ENCODE data around the gene GSTM4.

GSTM4 gene

DNA sequence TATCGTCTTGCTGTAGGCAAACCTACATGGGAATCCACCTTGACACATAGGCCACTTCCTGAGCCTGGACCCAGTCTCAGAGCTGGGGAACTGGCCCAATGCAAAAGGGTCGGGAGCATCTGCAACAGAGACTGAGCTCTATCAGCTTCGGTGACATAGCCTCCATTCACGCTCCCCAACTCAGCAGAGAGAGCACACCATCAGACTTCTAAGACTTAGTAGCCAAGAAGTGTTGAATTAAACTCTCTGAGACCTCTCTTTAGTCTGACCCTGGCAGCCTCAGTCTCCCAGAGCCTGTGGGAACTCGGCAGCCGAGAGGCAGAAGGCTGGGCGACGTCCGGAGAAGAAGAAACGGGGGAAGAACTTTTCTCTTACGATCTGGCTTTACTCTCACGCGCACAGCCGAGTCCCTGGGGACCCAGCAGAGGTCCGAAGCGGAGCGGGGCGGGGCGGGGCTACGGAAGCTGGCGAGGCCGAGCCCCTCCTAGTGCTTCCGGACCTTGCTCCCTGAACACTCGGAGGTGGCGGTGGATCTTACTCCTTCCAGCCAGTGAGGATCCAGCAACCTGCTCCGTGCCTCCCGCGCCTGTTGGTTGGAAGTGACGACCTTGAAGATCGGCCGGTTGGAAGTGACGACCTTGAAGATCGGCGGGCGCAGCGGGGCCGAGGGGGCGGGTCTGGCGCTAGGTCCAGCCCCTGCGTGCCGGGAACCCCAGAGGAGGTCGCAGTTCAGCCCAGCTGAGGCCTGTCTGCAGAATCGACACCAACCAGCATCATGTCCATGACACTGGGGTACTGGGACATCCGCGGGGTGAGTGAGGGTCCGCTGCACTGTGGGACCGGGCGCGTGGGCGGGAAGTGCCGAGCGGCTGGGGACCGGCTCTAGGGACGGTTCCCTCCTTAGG lies at the start of gene GSTM4:
Gene GSTM4 (plus strand): TSS at position 485 of the 905 bp plus-strand sequence. CDS start 291 bp downstream, at position 776.
- no peak for DNase-seq

DNA sequence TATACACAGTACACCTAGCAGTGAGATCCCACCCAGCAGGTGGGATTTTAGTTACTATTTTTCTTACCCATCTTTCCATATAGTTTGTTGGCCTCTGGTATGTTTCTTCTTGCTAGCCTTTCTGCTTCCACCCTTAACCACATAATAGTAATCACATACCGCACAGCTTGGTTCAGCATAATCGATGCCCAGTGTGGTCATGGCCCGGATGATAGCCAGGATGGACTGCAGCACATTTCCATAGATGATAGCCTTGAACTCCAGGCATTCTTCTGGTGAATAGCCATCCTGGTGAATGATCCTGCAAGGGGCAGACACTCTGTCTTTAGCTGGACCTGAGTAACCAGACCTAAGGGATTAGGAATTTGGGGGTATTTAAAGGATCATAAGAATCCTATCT lies 46.0 kb upstream of the GSTM4 start:
- no peak for DNase-seq

DNA sequence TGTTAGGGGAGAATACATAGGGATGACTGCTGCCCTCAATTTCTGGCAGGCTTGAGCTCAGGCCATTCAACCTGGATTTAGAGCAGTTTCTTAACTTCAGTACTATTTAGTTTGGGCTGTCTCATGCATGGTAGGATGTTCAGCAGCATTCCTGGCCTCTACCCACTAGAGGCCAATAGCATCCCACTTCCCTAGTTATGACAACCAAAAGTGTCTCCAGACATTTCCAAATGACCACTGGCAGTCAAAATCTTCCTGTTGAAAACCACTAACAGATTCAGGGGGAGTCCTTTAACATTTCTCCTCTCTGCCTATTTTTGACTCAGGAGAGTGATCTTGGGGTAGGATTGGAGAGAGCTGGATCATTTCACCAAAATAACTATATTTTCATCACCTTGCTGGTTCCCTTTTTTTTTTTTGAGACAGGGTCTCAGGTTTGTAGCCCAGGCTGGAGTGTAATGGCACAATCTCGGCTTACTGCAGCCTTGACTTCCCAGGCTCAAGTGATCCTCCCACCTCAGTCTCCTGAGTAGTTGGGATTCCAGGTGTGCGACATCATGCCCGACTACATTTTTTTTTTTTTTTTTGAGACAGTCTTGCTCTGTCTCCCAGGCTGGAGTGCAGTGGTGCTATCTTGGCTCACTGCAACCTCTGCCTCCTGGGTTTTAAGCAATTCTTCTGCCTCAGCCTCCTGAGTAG lies 45.1 kb upstream of the GSTM4 start:
- no peak for DNase-seq

DNA sequence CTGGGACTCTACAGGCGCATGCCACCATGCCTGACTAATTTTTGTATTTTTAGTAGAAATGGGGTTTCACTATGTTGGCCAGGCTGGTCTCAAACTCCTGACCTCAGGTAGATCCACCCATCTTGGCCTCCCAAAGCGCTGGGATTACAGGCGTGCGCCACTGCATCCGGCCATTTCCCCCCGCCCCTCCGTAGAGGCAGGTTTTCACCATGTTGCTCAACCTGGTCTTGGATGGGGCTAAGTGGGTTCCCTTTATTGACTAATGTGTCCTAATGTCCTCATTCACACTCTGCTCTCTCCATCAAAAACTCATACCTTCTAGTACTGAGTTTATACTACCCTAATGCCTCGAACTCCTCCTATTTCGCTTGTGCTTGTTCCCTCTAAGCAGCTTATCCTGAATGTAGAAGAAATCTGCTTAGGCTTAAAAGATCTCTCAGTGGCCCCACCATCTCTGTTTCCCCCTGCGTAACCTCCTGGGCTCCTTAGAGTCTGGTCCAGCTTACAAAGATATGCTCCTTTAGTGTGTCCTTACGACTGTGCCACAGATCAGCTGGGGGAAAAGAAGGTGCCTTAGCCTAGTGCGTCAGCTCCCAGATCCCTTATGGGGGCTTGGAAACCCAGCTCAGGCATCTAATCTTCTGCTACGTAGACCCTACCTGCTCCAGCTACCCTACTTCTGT lies 44.5 kb upstream of the GSTM4 start:
- no peak for DNase-seq

DNA sequence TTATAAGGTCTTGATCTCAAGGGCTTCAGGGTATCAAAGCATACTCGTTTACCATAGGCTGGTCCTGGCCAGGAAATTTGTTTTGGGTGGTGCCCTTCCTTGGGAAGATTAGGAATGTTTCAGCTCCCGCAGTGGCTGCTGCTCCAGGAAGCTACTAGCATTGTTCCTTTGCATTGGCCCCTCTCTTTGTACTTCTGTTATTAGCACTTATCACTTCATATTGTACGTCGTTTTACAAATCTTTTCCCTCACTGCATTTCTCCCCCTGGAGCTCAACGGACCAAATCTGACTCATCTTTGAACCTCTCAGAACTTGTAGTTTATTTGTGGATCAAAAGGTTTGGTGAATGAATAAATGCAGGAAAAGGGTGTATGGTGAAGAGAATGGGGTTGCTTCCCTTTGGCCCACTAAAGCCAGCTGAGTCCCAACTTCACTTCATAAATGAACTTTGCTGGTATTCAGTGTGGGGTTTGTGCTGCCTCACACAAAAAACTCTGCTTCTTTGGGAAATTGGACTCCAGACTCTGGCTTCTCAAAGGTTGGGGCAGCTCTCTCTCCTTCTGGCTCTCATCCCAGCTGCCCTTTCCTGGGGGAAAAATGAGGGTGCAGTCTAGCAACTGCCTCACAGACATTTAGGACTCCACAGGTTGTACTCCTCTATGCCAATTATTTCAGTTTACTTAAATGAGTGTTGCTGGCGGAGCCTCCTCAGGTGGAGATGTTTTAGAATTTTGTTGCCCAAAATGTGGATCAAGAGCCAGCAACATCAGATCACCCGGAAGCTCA lies 42.3 kb upstream of the GSTM4 start:
- DNase-seq, result no peak

DNA sequence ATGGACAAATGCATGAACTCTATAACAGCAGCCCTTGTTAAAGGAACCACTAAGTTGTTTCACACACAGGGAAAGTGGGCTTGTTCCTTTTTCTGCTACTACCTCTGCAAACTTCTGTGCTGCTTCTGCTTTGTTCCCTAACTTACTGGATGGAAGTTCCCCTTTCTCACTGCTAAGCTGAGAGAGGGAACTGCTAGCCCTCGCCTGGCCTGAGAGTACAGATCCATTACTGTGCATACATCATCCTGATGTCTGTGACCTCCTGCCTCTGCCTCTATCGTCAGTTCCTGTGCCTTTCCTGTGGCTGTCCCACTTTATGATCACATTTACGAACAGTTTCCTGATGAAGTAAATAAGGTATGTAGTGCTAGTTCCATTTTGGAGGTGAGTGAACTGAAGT lies 40.0 kb upstream of the GSTM4 start:
- peak; percentile 87 for DNase-seq

DNA sequence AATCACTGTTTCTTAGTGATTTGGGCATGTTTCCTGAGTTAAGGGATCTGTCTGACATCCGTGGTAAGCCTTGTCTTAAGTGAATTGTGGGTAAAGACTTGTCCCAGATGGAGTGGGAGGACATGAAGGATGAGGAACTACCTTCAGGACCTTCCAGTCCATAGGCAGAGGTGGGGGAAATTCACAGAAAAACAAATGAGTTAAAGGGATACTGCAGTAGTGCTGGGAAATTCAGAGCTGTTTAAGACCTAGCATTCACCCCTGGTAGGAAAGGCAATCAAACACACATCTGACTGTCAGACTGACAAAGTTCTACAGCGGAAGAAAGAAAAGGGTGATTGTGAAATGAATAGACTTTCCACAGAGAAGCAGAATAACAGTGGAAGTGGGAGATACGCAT lies 39.5 kb upstream of the GSTM4 start:
- DNase-seq, result no peak

DNA sequence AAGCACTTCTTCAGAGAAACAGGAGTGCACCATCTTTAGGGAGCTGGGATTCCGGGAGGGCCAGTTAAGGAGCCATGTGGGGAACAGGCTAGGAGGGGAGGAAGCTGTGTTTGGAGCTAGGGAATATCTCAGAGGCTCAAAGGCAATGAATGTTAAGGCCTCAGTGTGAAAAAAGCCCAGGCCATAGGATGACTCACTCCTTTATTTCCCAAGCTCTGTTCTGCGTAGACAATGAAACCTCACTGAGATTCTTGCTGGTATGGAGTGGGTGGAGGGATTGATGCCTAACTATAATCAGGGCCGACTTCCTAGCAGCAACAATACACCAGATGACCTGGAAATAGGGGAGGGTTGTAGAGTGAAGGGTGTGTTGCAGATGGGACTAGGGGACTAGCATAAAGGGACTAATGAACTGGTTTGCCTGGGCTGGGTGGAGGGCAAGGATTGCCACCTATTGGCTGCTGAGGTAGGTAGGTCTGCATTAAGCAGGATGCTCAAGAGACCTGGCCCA lies 38.6 kb upstream of the GSTM4 start:
- DNase-seq, result peak; percentile 27

DNA sequence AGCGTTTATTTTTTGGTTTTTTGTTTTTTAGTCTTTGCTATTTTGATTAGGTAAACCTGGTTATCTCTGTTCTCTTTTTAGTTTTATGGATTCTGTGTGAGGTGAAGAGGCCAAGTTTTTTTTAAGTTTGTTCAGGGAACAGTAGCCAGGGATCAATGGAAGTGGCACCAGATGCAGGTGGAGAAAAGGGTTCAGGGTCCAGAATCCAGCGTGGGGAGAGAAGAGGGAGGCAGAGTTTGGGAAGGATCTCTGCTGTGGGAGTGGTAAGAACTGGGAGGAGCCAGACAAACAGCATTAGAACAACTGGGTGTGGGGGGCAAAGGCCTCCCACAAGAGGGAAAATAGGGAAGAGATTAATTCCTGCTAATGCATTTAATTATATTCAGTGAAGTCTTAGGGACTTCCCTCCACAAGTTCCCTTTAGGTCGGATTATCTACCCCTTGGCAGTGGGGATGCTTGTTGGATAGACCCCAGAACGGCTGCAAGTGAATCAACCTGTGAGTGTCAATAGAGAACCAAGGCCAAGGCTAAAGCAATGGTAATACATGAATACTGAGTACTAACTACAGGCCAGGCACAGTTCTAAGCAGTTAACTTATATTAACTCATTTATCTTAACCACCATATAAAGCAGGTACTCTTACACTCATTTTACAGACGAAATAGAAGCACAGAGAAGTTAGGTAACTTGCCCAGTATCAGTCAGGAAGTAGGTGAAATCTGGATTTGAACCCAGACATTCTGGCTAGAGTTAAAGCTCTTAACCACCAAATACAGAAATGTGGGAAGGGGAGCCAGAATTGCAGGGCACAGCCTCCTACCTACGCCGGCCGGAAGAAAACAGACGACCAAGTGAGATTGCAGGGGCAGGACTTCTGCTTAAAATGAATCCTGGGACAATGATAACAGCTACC lies 37.0 kb upstream of the GSTM4 start:
- DNase-seq, result no peak

DNA sequence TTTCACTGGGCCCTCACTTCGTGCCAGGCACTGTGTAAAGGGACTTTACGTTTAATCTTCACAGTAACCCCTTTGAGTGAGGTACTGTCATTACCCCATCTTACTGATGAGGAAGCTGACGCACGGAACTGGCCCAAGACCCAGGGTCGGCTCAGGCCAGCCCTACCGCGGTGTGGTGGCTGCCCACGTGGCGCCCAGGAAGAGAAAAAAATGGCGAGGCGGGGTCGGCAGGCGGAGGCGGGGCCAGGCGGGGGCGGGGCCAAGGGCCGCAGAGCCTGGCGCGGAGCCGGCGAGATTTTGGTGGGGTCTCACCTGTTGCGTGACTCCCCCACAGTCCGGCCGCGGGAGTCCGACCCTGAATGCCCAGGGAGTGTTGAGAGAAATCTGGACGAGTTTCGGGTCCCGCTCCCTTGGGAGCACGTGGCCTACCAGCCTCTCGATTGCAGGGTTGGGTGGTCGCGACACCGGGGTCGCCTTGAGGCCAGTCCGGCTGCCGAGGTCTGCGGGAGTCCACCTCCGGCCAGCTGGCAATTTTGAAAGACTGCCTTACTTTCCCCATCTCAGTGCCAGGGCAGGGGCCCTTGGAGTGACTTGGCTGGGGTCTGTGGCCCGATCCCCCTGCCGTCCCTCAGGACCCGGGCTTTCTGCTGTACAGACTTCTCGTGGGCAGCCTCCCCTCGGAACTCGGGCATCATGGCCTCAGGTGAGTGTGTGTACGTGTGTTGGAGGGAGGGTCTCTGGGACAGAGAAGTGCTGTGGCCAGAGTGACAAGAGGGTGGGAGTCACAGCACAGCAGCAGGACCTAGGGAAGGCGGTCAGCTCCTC lies 36.1 kb upstream of the GSTM4 start, which contains the start of the genes AMPD2 and GNAT2:
Gene AMPD2 (plus strand): TSS at position 262 of the 825 bp plus-strand sequence. CDS start 1,339 bp downstream, outside the sequence.
Gene GNAT2 (minus strand): TSS at position 41 of the 825 bp plus-strand sequence. CDS start 6,746 bp downstream, outside the sequence.
- no peak for DNase-seq

DNA sequence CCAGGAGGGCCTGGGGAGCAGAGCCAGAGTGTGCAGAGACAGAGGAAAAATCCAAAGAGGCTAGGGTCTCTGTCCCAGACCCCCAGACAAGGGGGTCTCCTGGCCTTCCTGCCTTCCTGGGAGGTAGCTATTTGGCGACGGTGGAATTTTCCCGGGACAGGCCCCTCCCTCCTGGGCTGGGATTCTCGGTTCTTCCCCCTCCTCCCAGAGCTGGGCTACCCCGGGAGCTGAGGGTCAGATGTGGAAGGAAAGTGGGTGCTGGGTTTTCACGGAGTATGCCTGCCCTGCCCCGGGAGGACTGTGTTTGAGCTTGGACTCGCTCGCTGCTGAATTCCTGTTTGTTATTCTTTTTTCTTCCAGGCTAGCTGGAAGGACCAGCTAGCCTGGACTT lies 35.5 kb upstream of the GSTM4 start:
- no peak for DNase-seq

DNA sequence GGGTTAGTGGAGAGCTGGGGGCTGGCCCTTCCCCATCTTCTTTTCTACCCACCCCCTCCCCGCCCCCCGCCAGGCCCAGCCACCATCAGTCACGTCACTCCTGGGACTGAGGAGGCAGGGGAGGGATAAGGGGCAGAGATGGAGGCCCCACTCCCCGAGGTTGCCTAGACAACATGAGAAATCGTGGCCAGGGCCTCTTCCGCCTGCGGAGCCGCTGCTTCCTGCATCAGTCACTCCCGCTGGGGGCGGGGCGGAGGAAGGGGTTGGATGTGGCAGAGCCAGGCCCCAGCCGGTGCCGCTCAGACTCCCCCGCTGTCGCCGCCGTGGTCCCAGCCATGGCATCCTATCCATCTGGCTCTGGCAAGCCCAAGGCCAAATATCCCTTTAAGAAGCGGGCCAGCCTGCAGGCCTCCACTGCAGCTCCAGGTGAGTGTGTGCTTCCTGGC lies 35.0 kb upstream of the GSTM4 start:
- DNase-seq, result peak; percentile 78

DNA sequence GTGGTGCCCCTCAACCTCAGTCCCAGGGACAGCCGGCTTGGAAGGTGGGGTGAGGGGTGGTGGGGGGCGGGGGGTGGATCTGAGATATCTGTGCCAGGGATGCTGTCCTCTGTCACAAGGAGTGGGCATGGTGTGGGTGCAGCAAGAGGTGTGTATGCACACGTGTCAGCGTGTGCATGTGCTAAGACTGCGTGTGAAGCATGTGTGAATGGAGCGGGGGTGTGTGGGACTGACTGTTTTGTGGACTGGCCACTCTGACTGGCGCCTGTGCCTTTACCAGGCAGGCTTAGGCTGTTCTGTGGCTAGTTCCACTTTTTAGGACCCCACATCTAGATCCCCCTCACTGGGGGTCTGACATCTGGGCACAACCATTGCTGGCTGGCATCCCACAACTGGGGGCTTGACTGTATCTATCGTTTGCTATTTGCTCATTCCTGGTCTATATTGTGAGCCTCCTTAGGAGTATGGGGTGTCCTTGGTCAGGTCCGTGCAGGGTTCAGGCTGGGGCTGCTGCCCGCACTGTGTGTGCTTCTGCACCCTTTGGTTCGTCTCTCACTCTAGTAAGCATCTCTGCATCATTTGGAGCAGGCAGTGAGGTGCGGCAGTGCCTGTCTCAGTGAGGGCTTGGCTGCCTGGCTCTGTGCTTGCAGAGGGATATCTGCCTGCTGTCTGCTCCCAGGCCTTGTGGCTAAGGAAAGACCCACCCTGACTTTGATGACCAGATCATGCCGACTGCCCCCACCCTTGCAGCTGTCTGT lies 34.3 kb upstream of the GSTM4 start:
- no peak for DNase-seq

DNA sequence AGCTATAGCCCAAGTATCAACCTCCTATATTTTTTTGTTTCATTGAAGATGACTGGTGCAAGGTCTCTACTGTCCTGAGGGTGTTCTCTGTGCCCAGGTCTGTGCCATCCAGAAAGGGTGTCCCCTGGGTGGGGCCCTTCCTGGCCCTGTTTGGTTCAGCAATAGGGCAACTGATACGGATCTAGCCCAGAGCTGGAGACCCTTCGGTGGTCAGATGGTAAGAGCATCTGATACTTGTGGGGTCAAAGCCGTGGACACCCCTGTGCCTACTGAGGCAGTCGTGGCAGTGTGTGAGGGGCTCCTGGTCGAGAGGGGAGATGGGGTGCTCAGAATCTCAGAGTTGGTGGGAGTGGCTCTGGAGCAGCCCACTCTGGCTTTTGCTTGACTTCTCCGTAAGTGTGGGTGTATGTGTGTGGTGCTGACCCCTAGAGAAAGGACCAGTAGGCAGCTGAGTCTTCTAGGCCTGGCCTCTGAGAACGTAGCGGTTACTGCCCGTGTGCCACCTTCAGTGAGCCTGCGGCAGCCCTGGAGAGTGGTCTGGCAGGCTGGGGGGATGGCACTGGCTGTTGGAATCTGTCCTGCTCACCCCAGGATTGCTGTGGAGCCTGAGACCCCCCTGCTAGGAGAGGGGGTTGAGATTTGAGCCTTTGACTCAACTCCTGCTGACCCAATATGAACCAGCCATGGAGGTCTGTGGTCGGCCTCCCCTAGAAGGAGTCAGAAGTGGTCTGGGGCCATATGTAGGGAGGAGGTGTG lies 33.6 kb upstream of the GSTM4 start:
- no peak for DNase-seq

DNA sequence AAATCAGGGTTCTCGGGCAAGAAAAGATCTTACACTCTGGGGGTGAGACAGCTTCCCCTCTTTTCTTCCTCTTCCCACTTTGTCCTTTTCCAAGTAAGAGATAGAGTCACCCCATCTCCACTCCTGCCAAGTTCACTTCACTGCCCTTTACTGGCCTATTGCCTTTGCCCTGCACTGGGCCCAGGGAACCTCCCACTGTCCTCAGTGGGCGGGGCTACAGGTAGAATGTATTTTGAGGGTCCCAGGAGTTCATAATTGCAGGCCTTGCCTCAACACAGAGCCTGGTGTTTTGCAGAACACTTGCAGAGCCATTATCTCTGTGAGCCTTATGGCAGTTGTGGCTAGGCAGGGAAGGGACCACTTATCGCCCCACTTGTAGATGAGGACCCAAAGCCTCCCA lies 33.0 kb upstream of the GSTM4 start:
- DNase-seq, result no peak

DNA sequence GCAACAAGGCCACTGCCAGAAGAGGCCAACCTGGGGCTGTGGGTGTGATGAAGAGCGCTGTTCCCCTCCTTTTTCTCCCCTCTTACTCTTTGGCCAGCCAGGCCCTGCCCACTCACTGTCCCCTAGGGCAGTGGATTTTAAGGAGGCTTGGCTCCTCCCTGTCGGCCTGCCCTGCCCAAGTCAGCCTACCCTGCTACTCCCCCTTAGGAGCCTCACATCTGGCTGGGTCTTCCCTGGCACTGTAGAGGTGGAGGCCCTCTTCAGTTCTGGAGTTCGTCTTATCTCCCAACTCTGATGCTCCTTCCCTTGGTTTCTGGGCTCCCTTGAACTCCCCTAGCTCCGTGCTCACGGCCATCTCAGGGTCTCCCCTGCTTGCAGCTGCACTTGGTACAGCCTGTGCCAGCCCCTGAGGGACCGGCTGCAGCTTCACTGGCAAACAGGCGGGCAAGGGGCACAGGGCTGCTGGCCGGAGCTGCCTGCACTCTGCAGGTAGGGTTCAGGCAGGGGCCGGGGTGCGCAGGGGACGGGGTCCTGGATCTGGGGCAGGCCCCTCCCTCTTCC lies 32.2 kb upstream of the GSTM4 start:
- DNase-seq, result no peak

DNA sequence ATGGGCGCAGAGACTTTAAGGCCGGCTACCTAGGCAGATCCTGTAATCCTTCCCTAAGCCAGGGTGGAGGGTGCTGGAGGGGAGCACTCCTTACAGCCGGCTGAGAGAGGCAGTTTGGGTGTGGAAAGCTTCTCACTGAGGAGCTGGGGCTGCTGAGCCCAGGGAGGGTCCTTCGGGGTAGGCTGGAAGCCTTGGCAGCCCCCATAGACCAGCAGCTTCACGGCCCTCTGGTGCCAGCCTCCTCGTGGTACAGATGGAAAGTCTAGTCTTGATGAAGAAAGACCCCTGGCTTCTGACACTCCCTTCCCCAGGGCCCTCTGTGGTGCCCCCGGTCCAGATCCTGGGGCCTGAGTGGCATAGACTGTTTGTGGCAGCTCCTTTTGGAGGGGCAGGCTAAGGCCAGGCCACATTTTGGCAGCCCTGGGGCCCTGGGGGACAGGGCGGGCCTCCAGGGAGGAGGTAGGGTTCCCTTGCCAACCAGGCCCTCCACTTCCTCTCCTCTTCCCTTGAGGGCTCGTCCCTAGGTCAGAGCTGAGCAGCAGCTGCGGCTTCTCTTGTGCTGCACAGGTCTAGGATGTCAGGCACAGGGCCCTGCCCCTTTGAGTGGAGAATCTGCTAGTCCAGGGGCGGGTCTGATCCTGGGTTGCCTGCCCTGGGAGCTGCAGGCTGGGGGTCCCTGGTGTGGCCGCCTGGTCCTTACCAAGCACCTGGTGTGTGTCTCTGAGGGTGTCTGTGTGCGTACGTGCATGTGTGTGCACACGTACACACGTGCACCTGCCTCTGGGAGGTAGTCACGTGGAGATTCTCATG lies 31.5 kb upstream of the GSTM4 start:
- no peak for DNase-seq

Data from SIG-M5 (cell line).